Cardiac muscle cell (in vitro differentiated cells and primary cell): ENCODE data around the gene SCO1. TPM values are rescaled to one million over a fixed set of nuclear protein-coding genes. Genes with fewer than 3 reads are reported as not detected.

ENCODE experiments used
- DNase-seq, 2 donors: peaks; one replicate each; pipeline versions ENCODE4 v3.0.0 to v3.0.0-alpha.2; 2010 to 2017; ENCODE audit warnings: low read depth in 1 of 2, low spot score in 1 of 2
- H3K27ac ChIP-seq: fragments of 200-600 bp; sonication (generic); 2 replicates; pipeline ENCODE4 v1.5.1; 2016
- H3K27me3 ChIP-seq: fragments of 200-600 bp; sonication (generic); 2 replicates; pipeline ENCODE4 v1.6.0; 2016; ENCODE audit warnings: control low read depth
- H3K36me3 ChIP-seq: fragments of 200-600 bp; sonication (generic); 2 replicates; pipeline ENCODE4 v1.5.1; 2016; ENCODE audit warnings: control low read depth
- H3K4me1 ChIP-seq: fragments of 200-600 bp; sonication (generic); 2 replicates; pipeline ENCODE4 v1.8.1; 2017; ENCODE audit warnings: low read depth, mild to moderate bottlenecking, mixed run types
- H3K4me3 ChIP-seq: fragments of 200-600 bp; sonication (generic); 2 replicates; pipeline ENCODE4 v1.5.1; 2016; ENCODE audit warnings: mild to moderate bottlenecking
- H3K9me3 ChIP-seq: fragments of 200-600 bp; sonication (generic); 2 replicates; pipeline ENCODE4 v1.5.1; 2017; ENCODE audit warnings: low read depth, mild to moderate bottlenecking, control low read depth
- polyA plus RNA-seq: library from polyadenylated mRNA; unstranded; fragments of >200 nt; fragmentation: Nextera tagmentation; extraction: Ambion mirVana; gene quantifications from 2 replicates; pipeline ENCODE4 v1.2.1, GENCODE V29; 2016
- total RNA-seq: library from RNA; depleted of rRNA; stranded (reverse); fragments of >200 nt; gene quantifications from 2 replicates; pipeline ENCODE4 v1.2.3, GENCODE V29; 2016
- TF ChIP-seq, protein P1 (sequence below): IDR thresholded peaks from 2 replicates; pipeline ENCODE4 v1.5.1; 2012; ENCODE audit warnings: low read depth, mild to moderate bottlenecking, low read length

SCO1 gene
- total and polyA plus RNA-seq, 2 experiments from 2014 or later, result 56.4 to 67.2 TPM

DNA sequence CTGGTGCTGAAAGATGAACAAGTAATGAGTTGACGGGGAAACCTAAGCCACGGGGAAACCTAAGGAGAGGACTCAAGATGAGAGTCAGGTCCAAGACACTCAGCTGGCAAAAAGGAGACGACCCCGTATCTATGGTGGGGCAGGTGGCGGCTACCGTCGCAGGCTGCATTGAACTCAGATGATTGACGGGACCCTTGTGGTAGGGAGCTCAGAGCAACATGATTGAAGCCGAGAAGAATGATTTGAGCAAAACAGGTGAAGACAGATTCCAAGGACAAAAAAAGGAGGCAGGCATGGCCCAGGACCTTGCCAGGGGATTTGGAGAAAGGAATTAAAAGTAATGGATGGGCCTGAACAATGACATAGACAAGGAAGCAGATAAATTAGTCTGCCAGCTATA, 32.8 kb downstream of the SCO1 start:
- no peak overlapping the region for H3K4me3 ChIP-seq
- no peak for DNase-seq
- TF ChIP-seq, protein P1, sequence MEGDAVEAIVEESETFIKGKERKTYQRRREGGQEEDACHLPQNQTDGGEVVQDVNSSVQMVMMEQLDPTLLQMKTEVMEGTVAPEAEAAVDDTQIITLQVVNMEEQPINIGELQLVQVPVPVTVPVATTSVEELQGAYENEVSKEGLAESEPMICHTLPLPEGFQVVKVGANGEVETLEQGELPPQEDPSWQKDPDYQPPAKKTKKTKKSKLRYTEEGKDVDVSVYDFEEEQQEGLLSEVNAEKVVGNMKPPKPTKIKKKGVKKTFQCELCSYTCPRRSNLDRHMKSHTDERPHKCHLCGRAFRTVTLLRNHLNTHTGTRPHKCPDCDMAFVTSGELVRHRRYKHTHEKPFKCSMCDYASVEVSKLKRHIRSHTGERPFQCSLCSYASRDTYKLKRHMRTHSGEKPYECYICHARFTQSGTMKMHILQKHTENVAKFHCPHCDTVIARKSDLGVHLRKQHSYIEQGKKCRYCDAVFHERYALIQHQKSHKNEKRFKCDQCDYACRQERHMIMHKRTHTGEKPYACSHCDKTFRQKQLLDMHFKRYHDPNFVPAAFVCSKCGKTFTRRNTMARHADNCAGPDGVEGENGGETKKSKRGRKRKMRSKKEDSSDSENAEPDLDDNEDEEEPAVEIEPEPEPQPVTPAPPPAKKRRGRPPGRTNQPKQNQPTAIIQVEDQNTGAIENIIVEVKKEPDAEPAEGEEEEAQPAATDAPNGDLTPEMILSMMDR, result no peak
- H3K27ac ChIP-seq, result no peak overlapping the region
- H3K4me1 ChIP-seq, result no peaks in the 10 kb centered on the region
- H3K9me3 ChIP-seq, result no peaks in the 10 kb centered on the region
- no peaks in the 10 kb centered on the region for H3K36me3 ChIP-seq
- H3K27me3 ChIP-seq, result no peaks in the 10 kb centered on the region

DNA sequence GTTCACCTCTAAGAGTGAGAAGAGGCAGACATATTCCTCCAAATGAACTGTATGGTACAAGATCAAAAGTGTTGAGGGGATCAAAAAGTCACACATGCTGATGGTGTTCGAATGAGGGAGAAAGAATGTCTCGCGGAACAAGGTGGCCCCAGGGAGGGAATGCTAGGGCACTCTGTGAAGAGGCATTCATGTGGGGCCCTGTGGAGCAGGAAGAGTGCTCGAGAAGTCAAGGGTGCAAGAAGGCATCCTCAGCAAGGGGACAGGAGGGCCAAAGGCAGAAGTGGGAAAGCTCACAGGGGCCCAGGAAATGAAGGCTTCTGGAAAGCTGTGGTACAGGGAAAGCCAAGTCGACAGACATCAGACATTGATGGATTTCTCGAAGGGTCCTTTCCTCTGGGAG, 34.1 kb downstream of the SCO1 start:
- Histone ChIP-seq H3K27me3 (no peaks in the 10 kb centered on the region), H3K27ac (no peak overlapping the region), H3K9me3 (no peaks in the 10 kb centered on the region), H3K4me3 (no peak overlapping the region), H3K36me3 (no peaks in the 10 kb centered on the region), H3K4me1 (no peaks in the 10 kb centered on the region)
- TF ChIP-seq, protein P1, result no peak
- no peak for DNase-seq

DNA sequence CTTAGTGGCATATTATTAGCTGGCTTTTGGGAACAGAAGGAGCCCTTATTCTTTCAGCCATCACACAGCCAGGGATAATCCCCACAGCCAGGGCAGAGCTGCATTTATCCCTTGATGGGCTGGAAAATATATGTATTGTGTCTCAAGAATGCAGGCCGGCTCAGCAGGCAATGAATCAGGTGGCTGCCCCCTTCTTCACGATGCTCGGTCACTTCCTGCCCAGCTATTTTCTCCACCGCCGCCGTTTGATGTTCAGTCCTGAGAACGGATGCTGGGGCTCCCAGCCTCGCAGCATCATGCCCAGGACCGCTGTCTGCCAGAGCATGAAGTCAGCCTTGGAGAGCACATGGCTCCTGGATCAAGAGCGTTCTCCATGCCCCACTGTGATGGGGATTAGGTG, 35.9 kb downstream of the SCO1 start:
- Histone ChIP-seq H3K4me3 (no peak overlapping the region), H3K9me3 (no peaks in the 10 kb centered on the region), H3K36me3 (no peaks in the 10 kb centered on the region), H3K27me3 (no peaks in the 10 kb centered on the region), H3K4me1 (no peaks in the 10 kb centered on the region), H3K27ac (no peak overlapping the region)
- DNase-seq, result no peak
- TF ChIP-seq, protein P1, result no peak

DNA sequence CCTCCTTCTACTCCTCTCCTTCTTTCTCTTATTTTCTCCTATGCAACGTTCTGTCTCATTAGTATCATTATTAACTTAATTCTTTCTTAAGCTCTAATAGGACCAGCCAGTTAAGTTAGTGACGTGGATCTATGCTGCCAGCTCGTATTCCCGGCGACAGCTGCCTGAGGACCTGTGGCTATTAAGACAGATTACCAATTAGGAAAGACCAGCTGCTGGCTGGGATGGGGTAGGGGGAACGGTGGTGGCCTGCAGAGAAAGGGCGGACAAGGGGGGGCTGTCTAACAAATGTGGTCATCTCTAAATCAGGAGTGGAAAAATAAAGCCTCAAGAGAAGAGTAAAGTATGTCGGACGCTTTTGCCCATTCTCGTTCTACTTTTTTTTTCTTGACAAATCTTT, 39.5 kb downstream of the SCO1 start:
- Histone ChIP-seq H3K27me3 (no peaks in the 10 kb centered on the region), H3K27ac (no peak overlapping the region), H3K4me1 (no peaks in the 10 kb centered on the region), H3K9me3 (no peaks in the 10 kb centered on the region), H3K36me3 (no peaks in the 10 kb centered on the region), H3K4me3 (no peak overlapping the region)
- TF ChIP-seq, protein P1, result no peak
- no peak for DNase-seq

DNA sequence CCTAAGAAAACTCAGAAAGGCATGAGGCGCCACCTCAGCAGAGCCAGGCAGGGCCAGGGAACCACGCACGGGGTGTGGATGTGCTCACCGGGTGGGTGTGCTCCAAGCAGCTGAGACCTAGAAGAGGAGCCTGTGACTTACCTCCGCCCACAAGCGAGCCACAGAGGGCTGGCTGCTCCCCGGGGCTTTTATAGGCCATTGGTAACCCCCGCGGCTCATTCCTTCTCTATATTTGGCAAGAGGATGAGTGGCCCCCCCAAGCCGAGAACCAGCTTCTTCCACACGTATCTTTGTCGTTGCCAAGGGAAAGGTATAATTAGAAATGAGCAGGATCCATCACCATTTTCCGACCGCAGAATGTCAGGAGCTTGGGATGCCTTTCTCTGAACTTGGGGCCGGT, 40.2 kb downstream of the SCO1 start, which contains the start of gene MYH3:
Gene MYH3, minus strand, starts transcription at position 162 of the 400 bp plus-strand sequence. CDS start 2,245 bp downstream, outside the sequence.
- no peaks in the 10 kb centered on the region for H3K36me3 ChIP-seq
- no peak within 1 kb of the TSS for H3K27ac ChIP-seq
- H3K27me3 ChIP-seq, result no peaks in the 10 kb centered on the region
- no peaks in the 10 kb centered on the region for H3K9me3 ChIP-seq
- no peaks in the 10 kb centered on the region for H3K4me1 ChIP-seq
- no peak for DNase-seq
- TF ChIP-seq, protein P1, result no peak
- H3K4me3 ChIP-seq, result no peak within 1 kb of the TSS

DNA sequence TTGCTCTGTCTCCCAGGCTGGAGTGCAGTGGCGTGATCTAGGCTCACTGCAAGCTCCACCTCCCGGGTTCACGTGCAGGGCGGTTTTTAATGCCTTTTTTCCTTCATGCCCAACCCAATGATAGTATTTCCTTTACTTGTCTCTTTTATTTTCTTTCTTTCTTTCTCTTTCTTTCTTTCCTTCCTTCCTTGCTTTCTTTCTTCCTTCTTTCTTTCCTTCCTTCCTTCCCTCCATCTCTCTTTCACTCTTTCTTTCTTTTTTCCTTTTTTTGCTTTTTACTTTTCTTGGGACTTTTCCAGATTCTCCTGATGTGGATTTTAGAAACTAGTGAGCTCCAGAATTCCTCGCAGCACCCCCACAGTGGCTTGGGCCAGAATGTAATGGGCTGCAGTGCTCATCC, 43.3 kb downstream of the SCO1 start:
- H3K4me3 ChIP-seq, result no peak overlapping the region

More for the DNA sequence above, 43.3 kb downstream of the SCO1 start:
- Histone ChIP-seq H3K4me1 (no peaks in the 10 kb centered on the region), H3K27me3 (no peaks in the 10 kb centered on the region), H3K9me3 (no peaks in the 10 kb centered on the region), H3K27ac (no peak overlapping the region), H3K36me3 (no peaks in the 10 kb centered on the region)
- TF ChIP-seq, protein P1, result no peak
- no peak for DNase-seq
